H9 (cell line): Measurements from ENCODE around the gene AIG1. TPM values are rescaled to one million over a fixed set of nuclear protein-coding genes. Genes with fewer than 3 reads are reported as not detected.

Experiments
- DNase-seq: peaks from one replicate; pipeline ENCODE4 v3.0.0-alpha.2; 2017
- H2AFZ ChIP-seq: one replicate; pipeline ENCODE4 v1.6.1; 2013; ENCODE audit warnings: mild to moderate bottlenecking, low read length, control low read depth, moderate library complexity
- H2AK5ac ChIP-seq: 2 replicates; pipeline ENCODE4 v1.6.1; 2013; ENCODE audit warnings: low read length, control low read depth, mixed read lengths; ENCODE audit not compliant: insufficient read length
- H2BK120ac ChIP-seq: one replicate; pipeline ENCODE4 v1.6.1; 2013; ENCODE audit warnings: low read depth, mild to moderate bottlenecking, low read length, control low read depth, inconsistent platforms; ENCODE audit not compliant: poor library complexity, severe bottlenecking
- H2BK12ac ChIP-seq: 2 replicates; pipeline ENCODE4 v1.6.1; 2013; ENCODE audit warnings: low read length, control low read depth, mixed read lengths, low read depth; ENCODE audit not compliant: insufficient read length
- H2BK15ac ChIP-seq: 2 replicates; pipeline ENCODE4 v1.6.1; 2013; ENCODE audit warnings: low read depth, low read length, control low read depth
- H2BK20ac ChIP-seq: one replicate; pipeline ENCODE4 v1.6.1; 2013; ENCODE audit warnings: low read depth, mild to moderate bottlenecking, low read length, control low read depth, inconsistent platforms; ENCODE audit not compliant: poor library complexity, severe bottlenecking
- H2BK5ac ChIP-seq: 2 replicates; pipeline ENCODE4 v1.6.1; 2013; ENCODE audit warnings: low read length, control low read depth, mixed read lengths; ENCODE audit not compliant: insufficient read length
- H3K14ac ChIP-seq: 2 replicates; pipeline ENCODE4 v1.6.1; 2013; ENCODE audit warnings: low read length, control low read depth; ENCODE audit not compliant: insufficient read depth
- H3K18ac ChIP-seq: 2 replicates; pipeline ENCODE4 v1.6.1; 2013; ENCODE audit warnings: low read depth, mild to moderate bottlenecking, mixed read lengths, low read length, control low read depth; ENCODE audit not compliant: insufficient read length
- H3K23ac ChIP-seq: 2 replicates; pipeline ENCODE4 v1.6.1; 2013; ENCODE audit warnings: low read length, control low read depth, mixed read lengths, low read depth; ENCODE audit not compliant: insufficient read length
- H3K23me2 ChIP-seq: 2 replicates; pipeline ENCODE4 v1.6.1; 2013; ENCODE audit warnings: low read depth, mild to moderate bottlenecking, mixed read lengths, low read length, control low read depth; ENCODE audit not compliant: insufficient read length, poor library complexity, severe bottlenecking
- H3K27ac ChIP-seq: 2 replicates; pipeline ENCODE4 v1.5.1; 2013; ENCODE audit warnings: low read length, control low read depth, mixed read lengths, low read depth; ENCODE audit not compliant: insufficient read length
- H3K27me3 ChIP-seq: 2 replicates; pipeline ENCODE4 v1.6.1; 2013; ENCODE audit warnings: low read length, control low read depth, inconsistent platforms; ENCODE audit not compliant: insufficient read depth
- H3K4ac ChIP-seq: 2 replicates; pipeline ENCODE4 v1.6.1; 2013; ENCODE audit warnings: low read depth, mild to moderate bottlenecking, control low read depth, inconsistent platforms, low read length, moderate library complexity
- H3K4me1 ChIP-seq: 2 replicates; pipeline ENCODE4 v1.6.1; 2013; ENCODE audit warnings: low read length, control low read depth, inconsistent platforms; ENCODE audit not compliant: insufficient read depth
- H3K4me2 ChIP-seq: 2 replicates; pipeline ENCODE4 v1.6.1; 2013; ENCODE audit warnings: low read length, control low read depth, mixed read lengths; ENCODE audit not compliant: insufficient read length, insufficient read depth
- H3K56ac ChIP-seq: 2 replicates; pipeline ENCODE4 v1.6.1; 2013; ENCODE audit warnings: low read depth, mild to moderate bottlenecking, mixed read lengths, low read length, control low read depth; ENCODE audit not compliant: insufficient read length
- H3K79me1 ChIP-seq: 2 replicates; pipeline ENCODE4 v1.6.1; 2013; ENCODE audit warnings: low read depth, mild to moderate bottlenecking, moderate library complexity, low read length, control low read depth, inconsistent platforms; ENCODE audit not compliant: insufficient read depth, poor library complexity, severe bottlenecking
- H3K79me2 ChIP-seq: 2 replicates; pipeline ENCODE4 v1.6.1; 2013; ENCODE audit warnings: low read length, control low read depth, inconsistent platforms; ENCODE audit not compliant: insufficient read depth
- H3K9ac ChIP-seq: 2 replicates; pipeline ENCODE4 v1.6.1; 2013; ENCODE audit warnings: low read length, control low read depth, mixed read lengths; ENCODE audit not compliant: insufficient read length; ENCODE audit errors: extremely low read depth
- H3K9me3 ChIP-seq: one replicate; pipeline ENCODE4 v1.6.1; 2013; ENCODE audit warnings: low read depth, low read length, inconsistent platforms; ENCODE audit not compliant: control insufficient read depth
- H3T11ph ChIP-seq: one replicate; pipeline ENCODE4 v1.6.1; 2013; ENCODE audit warnings: mild to moderate bottlenecking, low read length, control low read depth, inconsistent platforms
- H4K20me1 ChIP-seq: one replicate; pipeline ENCODE4 v1.6.1; 2013; ENCODE audit not compliant: control insufficient read depth, insufficient read length, insufficient read depth
- H4K5ac ChIP-seq: 2 replicates; pipeline ENCODE4 v1.6.1; 2013; ENCODE audit warnings: low read depth, mild to moderate bottlenecking, mixed read lengths, low read length, control low read depth; ENCODE audit not compliant: insufficient read length
- H4K8ac ChIP-seq: replicated peaks from 2 replicates; pipeline ENCODE4 v1.6.1; 2013; ENCODE audit warnings: low read length, control low read depth, mixed read lengths, low read depth; ENCODE audit not compliant: insufficient read length
- H4K91ac ChIP-seq: 2 replicates; pipeline ENCODE4 v1.6.1; 2013; ENCODE audit warnings: low read depth, mild to moderate bottlenecking, moderate library complexity, mixed read lengths, low read length, control low read depth; ENCODE audit not compliant: insufficient read length
- H3K27ac Mint-ChIP-seq, 3 experiments: 2 replicates in 2 of 3; 3 replicates in 1 of 3; pipeline ENCODE4 v1.8.0; 2020 to 2021; ENCODE audit warnings: mixed read lengths in 3 of 3, mild to moderate bottlenecking in 1 of 3, moderate library complexity in 1 of 3
- H3K27me3 Mint-ChIP-seq: 2 replicates; pipeline ENCODE4 v1.8.0; 2021; ENCODE audit warnings: low read depth, mild to moderate bottlenecking, moderate library complexity, mixed read lengths
- H3K36me3 Mint-ChIP-seq, 3 experiments: 2 replicates in 2 of 3; 3 replicates in 1 of 3; pipeline ENCODE4 v1.8.0; 2020 to 2021; ENCODE audit warnings: low read depth in 3 of 3, mixed read lengths in 3 of 3; ENCODE audit not compliant: insufficient read depth in 1 of 3
- H3K4me1 Mint-ChIP-seq, 2 experiments: 2 replicates each; pipeline ENCODE4 v1.8.0; 2020; ENCODE audit warnings: mixed read lengths in 2 of 2
- H3K4me3 Mint-ChIP-seq, 2 experiments: 2 replicates in 1 of 2; 3 replicates in 1 of 2; pipeline ENCODE4 v1.8.0; 2020 to 2021; ENCODE audit warnings: mild to moderate bottlenecking in 2 of 2, mixed read lengths in 2 of 2, moderate library complexity in 1 of 2
- H3K9me3 Mint-ChIP-seq, 2 experiments: 2 replicates in 1 of 2; 3 replicates in 1 of 2; pipeline ENCODE4 v1.8.0; 2020; ENCODE audit warnings: mild to moderate bottlenecking in 2 of 2, mixed read lengths in 2 of 2, moderate library complexity in 1 of 2
- CTCF ChIP-seq: fragments of 200-600 bp; sonication (generic); conservative IDR thresholded peaks from 3 replicates; pipeline ENCODE4 v1.8.0; 2021; ENCODE audit warnings: antibody characterized with exemption, mild to moderate bottlenecking
- WGBS: extraction: QIAGEN DNeasy Blood & Tissue Kit; methylation state at CpG from one replicate; pipeline ENCODE4 v1.1.7; 2013; ENCODE audit warnings: missing lambda C conversion rate, low lambda C conversion rate, mixed read lengths; ENCODE audit not compliant: insufficient read length; ENCODE audit errors: extremely low coverage; 5-methylcytosine and 5-hydroxymethylcytosine counted together
- total RNA-seq: library from RNA; stranded (reverse); gene quantifications from 2 replicates; pipeline ENCODE4 v1.2.1, GENCODE V29; 2021

Gene AIG1
- total RNA-seq, 1 experiment from 2014 or later, result 44.6 TPM

- H3K4me3 Mint-ChIP-seq, result no peak overlapping the region
- no peak overlapping the region for H4K8ac ChIP-seq
- H4K20me1 ChIP-seq, result no peaks in the 10 kb centered on the region
- H2BK12ac ChIP-seq, result no peak overlapping the region
- H3K27ac ChIP-seq, result no peak overlapping the region
- H3K4me1 Mint-ChIP-seq, result no peaks in the 10 kb centered on the region
- H3K9me3 Mint-ChIP-seq, result peaks cover 18 to 21% of the 10 kb centered on the region in 2 experiments
- no peak overlapping the region; the same call in 1 of the 2 replicates for H3K14ac ChIP-seq
- no peak overlapping the region for H2BK5ac ChIP-seq
- no peak overlapping the region for H3K18ac ChIP-seq
- H3K23me2 ChIP-seq, result no peaks in the 10 kb centered on the region
- no peaks in the 10 kb centered on the region for H3K79me2 ChIP-seq
- H3K27ac Mint-ChIP-seq, result no peak overlapping the region
- H3K27me3 Mint-ChIP-seq, result no peaks in the 10 kb centered on the region
- no peak overlapping the region for H3T11ph ChIP-seq
- H2AFZ ChIP-seq, result no peak overlapping the region
- no peak overlapping the region for H3K23ac ChIP-seq
- H4K5ac ChIP-seq, result no peak overlapping the region
- no peak overlapping the region for H3K9ac ChIP-seq
- H3K4me1 ChIP-seq, result no peaks in the 10 kb centered on the region
- no peaks in the 10 kb centered on the region for H3K9me3 ChIP-seq
- no peak for TF ChIP-seq CTCF
- H3K27me3 ChIP-seq, result no peaks in the 10 kb centered on the region
- no peak overlapping the region for H2BK20ac ChIP-seq
- DNase-seq, result no peak
- H3K36me3 Mint-ChIP-seq, result peaks cover 22 to 26% (median 26%) of the 10 kb centered on the region in 3 experiments
- H3K4ac ChIP-seq, result no peak overlapping the region
- WGBS, result no CpG with 5 or more reads among the region's 1 CpG
- no peak overlapping the region for H4K91ac ChIP-seq
- H2BK15ac ChIP-seq, result no peak overlapping the region
- no peak overlapping the region for H3K56ac ChIP-seq
- no peaks in the 10 kb centered on the region for H3K79me1 ChIP-seq
- H2BK120ac ChIP-seq, result no peak overlapping the region
- H2AK5ac ChIP-seq, result no peak overlapping the region
- no peak overlapping the region for H3K4me2 ChIP-seq
Observed at GRCh38 chr6:143117108-143117507, 56.4 kb downstream of the AIG1 start.
